GM23338 (cell line): ENCODE data around the gene TAS2R41.

Source experiments
- ETS1 ChIP-seq: IDR thresholded peaks from 2 replicates; pipeline ENCODE4 v1.6.1; 2016; ENCODE audit warnings: antibody characterized with exemption
- EZH2 ChIP-seq: fragments of 200-600 bp; sonication (generic); IDR thresholded peaks from one replicate; pipeline ENCODE4 v1.8.0; 2017; ENCODE audit warnings: antibody characterized with exemption, mild to moderate bottlenecking, low read depth; ENCODE audit not compliant: unreplicated experiment
- EZH2phosphoT487 ChIP-seq: fragments of 200-600 bp; sonication (generic); IDR thresholded peaks from one replicate; pipeline ENCODE4 v1.8.1; 2018; ENCODE audit warnings: antibody characterized with exemption; ENCODE audit not compliant: unreplicated experiment
- JUNB ChIP-seq: IDR thresholded peaks from one replicate; pipeline ENCODE4 v1.6.1; 2016; ENCODE audit warnings: antibody characterized with exemption; ENCODE audit not compliant: unreplicated experiment
- NANOG ChIP-seq: IDR thresholded peaks from 2 replicates; pipeline ENCODE4 v1.6.1; 2016; ENCODE audit warnings: antibody characterized with exemption, borderline replicate concordance
- POLR2AphosphoS5 ChIP-seq: IDR thresholded peaks from 2 replicates; pipeline ENCODE4 v1.6.1; 2016; ENCODE audit warnings: antibody characterized with exemption, low read depth
- ZNF114 ChIP-seq: fragments of 250-450 bp; sonication (Bioruptor Pico); IDR thresholded peaks from 2 replicates; pipeline ENCODE4 v1.5.0; 2020; ENCODE audit warnings: mild to moderate bottlenecking, moderate library complexity
- TF ChIP-seq, protein P1 (sequence below), 2 experiments: fragments of 200-600 bp in 1 of 2; sonication (generic) in 1 of 2; conservative IDR thresholded peaks; 2 replicates each; pipeline versions ENCODE4 v1.5.1 to v1.6.1; 2016 to 2017; ENCODE audit warnings: antibody characterized with exemption in 2 of 2, low read depth in 2 of 2, mild to moderate bottlenecking in 2 of 2, moderate library complexity in 1 of 2

DNA sequence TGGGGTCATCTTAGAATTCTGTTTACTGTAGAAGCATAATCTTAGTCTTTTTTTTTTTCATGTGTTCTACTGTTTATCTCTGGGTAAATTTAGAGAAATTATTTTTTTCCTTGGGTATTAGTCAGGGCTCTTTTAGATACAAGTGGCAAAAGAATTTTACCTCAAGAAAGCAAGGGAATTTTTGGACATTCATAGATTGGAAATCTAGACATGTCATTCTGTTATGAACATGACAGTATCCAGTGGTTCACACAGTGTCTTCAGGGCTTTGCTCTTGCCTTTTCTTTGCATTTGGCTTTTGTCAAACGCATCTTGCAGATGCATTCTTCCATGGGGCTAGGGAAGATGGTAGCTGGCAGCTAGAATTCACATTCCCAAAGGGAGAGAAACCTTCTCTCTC, 13.7 kb upstream of the TAS2R41 start:
- no peak for TF ChIP-seq ETS1
- TF ChIP-seq, protein P1, sequence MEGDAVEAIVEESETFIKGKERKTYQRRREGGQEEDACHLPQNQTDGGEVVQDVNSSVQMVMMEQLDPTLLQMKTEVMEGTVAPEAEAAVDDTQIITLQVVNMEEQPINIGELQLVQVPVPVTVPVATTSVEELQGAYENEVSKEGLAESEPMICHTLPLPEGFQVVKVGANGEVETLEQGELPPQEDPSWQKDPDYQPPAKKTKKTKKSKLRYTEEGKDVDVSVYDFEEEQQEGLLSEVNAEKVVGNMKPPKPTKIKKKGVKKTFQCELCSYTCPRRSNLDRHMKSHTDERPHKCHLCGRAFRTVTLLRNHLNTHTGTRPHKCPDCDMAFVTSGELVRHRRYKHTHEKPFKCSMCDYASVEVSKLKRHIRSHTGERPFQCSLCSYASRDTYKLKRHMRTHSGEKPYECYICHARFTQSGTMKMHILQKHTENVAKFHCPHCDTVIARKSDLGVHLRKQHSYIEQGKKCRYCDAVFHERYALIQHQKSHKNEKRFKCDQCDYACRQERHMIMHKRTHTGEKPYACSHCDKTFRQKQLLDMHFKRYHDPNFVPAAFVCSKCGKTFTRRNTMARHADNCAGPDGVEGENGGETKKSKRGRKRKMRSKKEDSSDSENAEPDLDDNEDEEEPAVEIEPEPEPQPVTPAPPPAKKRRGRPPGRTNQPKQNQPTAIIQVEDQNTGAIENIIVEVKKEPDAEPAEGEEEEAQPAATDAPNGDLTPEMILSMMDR (conservative IDR thresholded peaks at IDR 0.05; ENCODE audit: low read depth in 2 of 2), result no peak
- no peak for TF ChIP-seq JUNB
- no peak for TF ChIP-seq EZH2
- no peak for TF ChIP-seq NANOG
- TF ChIP-seq POLR2AphosphoS5, result no peak
- TF ChIP-seq EZH2phosphoT487, result no peak
- TF ChIP-seq ZNF114, result no peak
